Mesendoderm (in vitro differentiated cells): ENCODE measurements around the gene AFF3.

ENCODE experiments used
- DNase-seq: peaks from one replicate; pipeline ENCODE4 v3.0.0; 2013
- H2AK5ac ChIP-seq: 2 replicates; pipeline ENCODE4 v1.6.1; 2013; ENCODE audit warnings: low read length, inconsistent platforms
- H2BK120ac ChIP-seq: 2 replicates; pipeline ENCODE4 v1.6.1; 2013; ENCODE audit warnings: low read depth, mild to moderate bottlenecking, low read length, moderate library complexity, mixed read lengths
- H2BK15ac ChIP-seq: replicated peaks from 2 replicates; pipeline ENCODE4 v1.6.1; 2013; ENCODE audit warnings: low read depth, mild to moderate bottlenecking, moderate library complexity
- H2BK5ac ChIP-seq: 2 replicates; pipeline ENCODE4 v1.6.1; 2013; ENCODE audit warnings: low read length, inconsistent platforms
- H3K18ac ChIP-seq: 2 replicates; pipeline ENCODE4 v1.6.1; 2013; ENCODE audit warnings: mild to moderate bottlenecking, low read length, mixed read lengths
- H3K23ac ChIP-seq: one replicate; pipeline ENCODE4 v1.6.1; 2013; ENCODE audit warnings: low read length
- H3K27ac ChIP-seq: 2 replicates; pipeline ENCODE4 v1.5.1; 2013; ENCODE audit warnings: low read depth, mild to moderate bottlenecking, inconsistent platforms, low read length, moderate library complexity
- H3K27me3 ChIP-seq: 2 replicates; pipeline ENCODE4 v1.6.1; 2013; ENCODE audit warnings: low read length, control low read depth, mild to moderate bottlenecking, inconsistent platforms; ENCODE audit not compliant: insufficient read depth, poor library complexity
- H3K36me3 ChIP-seq: 2 replicates; pipeline ENCODE4 v1.6.1; 2013; ENCODE audit warnings: low read length, inconsistent platforms; ENCODE audit not compliant: control insufficient read depth, insufficient read depth
- H3K4ac ChIP-seq: one replicate; pipeline ENCODE4 v1.6.1; 2013; ENCODE audit warnings: low read depth, mild to moderate bottlenecking, low read length, moderate library complexity
- H3K4me1 ChIP-seq: 2 replicates; pipeline ENCODE4 v1.6.1; 2013; ENCODE audit warnings: low read depth, low read length, inconsistent platforms; ENCODE audit not compliant: control insufficient read depth
- H3K4me2 ChIP-seq: 2 replicates; pipeline ENCODE4 v1.6.1; 2013; ENCODE audit warnings: low read length
- H3K4me3 ChIP-seq: 2 replicates; pipeline ENCODE4 v1.5.1; 2013; ENCODE audit warnings: mild to moderate bottlenecking, low read length
- H3K56ac ChIP-seq: one replicate; pipeline ENCODE4 v1.6.1; 2013; ENCODE audit warnings: low read length
- H3K79me1 ChIP-seq: 2 replicates; pipeline ENCODE4 v1.6.1; 2013; ENCODE audit warnings: low read length, inconsistent platforms
- H3K79me2 ChIP-seq: 2 replicates; pipeline ENCODE4 v1.6.1; 2013; ENCODE audit warnings: mild to moderate bottlenecking, low read length; ENCODE audit not compliant: control insufficient read depth, insufficient read depth
- H3K9ac ChIP-seq: 2 replicates; pipeline ENCODE4 v1.6.1; 2013; ENCODE audit warnings: low read length, inconsistent platforms
- H4K5ac ChIP-seq: one replicate; pipeline ENCODE4 v1.6.1; 2013; ENCODE audit warnings: low read length
- H4K8ac ChIP-seq: one replicate; pipeline ENCODE4 v1.6.1; 2013; ENCODE audit warnings: low read depth, mild to moderate bottlenecking, control low read depth, low read length, moderate library complexity
- WGBS: extraction: QIAGEN DNeasy Blood & Tissue Kit; methylation state at CpG from one replicate; pipeline ENCODE4 v1.1.7; 2013; ENCODE audit warnings: low lambda C conversion rate, missing lambda C conversion rate; ENCODE audit not compliant: insufficient coverage; ENCODE audit errors: extremely low coverage; 5-methylcytosine and 5-hydroxymethylcytosine counted together

The AFF3 gene

DNA sequence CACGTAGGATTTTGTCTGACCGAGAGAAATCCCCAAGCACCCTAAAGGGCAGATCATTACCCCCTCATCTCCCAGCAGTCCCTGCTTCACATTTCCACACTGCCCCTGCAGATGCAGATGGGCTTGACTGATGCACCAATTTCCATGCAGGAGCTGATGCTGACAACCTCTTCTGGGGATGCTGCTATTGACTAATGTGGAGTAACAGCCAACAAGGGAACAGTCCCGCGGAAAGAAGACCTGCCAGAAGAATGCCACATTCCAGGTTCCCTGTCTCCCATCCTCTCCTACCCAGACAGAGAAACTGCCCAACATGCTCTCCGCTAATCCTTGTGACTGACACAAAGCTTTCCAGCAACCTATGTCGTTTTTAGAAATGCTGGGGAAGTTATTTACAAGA is 91.7 kb downstream of the AFF3 start:
- Histone ChIP-seq H2BK5ac (no peak overlapping the region), H2AK5ac (no peak overlapping the region), H2BK120ac (no peak overlapping the region), H3K4ac (no peak overlapping the region), H3K4me1 (no peaks in the 10 kb centered on the region), H3K9ac (no peak overlapping the region), H3K18ac (no peak overlapping the region), H3K27ac (no peak overlapping the region), H3K4me2 (no peak overlapping the region), H3K27me3 (no peaks in the 10 kb centered on the region), H3K56ac (no peak overlapping the region), H2BK15ac (no peak overlapping the region), H3K36me3 (no peaks in the 10 kb centered on the region), H3K79me1 (no peaks in the 10 kb centered on the region), H4K8ac (no peak overlapping the region), H4K5ac (no peak overlapping the region), H3K79me2 (no peaks in the 10 kb centered on the region), H3K23ac (no peak overlapping the region), H3K4me3 (no peak overlapping the region)
- no peak for DNase-seq
- no CpG with 5 or more reads among the region's 6 CpGs for WGBS

DNA sequence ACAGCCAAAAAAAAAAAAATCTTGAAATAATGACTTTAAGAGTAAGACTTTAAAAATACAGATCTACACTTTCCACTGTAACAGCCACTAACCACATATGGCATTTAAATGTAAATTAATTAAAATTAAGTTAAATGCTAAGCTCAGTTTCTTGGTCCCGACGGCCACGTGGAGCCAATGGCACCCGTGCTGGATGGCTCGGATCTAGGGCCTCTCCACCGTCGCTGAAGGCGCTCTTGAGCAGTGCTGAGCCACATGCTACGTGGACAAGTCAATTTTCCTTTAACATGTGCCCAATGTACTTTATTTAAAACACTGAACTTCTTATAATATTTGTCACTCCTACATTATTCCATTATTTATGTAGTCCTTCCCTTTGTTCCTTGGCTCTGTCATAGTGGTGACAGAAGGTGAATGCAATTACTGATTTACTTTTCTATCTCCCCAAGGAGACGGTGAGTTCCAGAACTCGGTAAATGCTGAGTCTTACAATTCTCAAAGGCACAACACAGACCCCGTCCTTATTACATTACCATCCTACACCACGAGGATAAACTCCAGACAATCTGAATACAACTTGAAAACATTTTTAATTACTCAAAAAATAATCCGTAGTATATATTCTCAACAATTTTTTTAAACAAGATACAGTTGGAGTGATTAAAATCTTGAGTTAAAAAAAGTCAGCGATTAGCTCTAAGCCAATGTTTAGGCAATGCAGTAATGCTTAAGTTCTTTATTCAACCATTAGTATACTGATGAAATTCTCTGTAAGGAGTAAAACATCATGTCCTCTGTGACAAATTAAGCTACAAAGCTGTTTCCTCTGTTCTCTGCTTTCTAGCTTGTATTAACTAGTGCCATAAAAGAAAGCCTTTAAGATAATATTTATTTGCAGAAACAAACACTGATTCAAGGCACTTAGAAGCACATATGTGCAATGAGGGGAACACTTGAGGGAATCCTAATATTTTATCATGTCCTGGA is 95.1 kb downstream of the AFF3 start:
- no peaks in the 10 kb centered on the region for H3K79me1 ChIP-seq
- no peak overlapping the region for H3K4me3 ChIP-seq
- no peak for DNase-seq
- H2AK5ac ChIP-seq, result no peak overlapping the region
- H3K27me3 ChIP-seq, result no peaks in the 10 kb centered on the region
- no peak overlapping the region for H3K27ac ChIP-seq
- no peak overlapping the region for H3K56ac ChIP-seq
- H3K23ac ChIP-seq, result no peak overlapping the region
- WGBS, result 100% methylated on average over 2 of the region's 15 CpGs
- H2BK5ac ChIP-seq, result no peak overlapping the region
- no peaks in the 10 kb centered on the region for H3K4me1 ChIP-seq
- H4K8ac ChIP-seq, result no peak overlapping the region
- H3K18ac ChIP-seq, result no peak overlapping the region
- H2BK15ac ChIP-seq, result no peak overlapping the region
- H2BK120ac ChIP-seq, result no peak overlapping the region
- no peak overlapping the region for H3K4ac ChIP-seq
- H3K79me2 ChIP-seq, result no peaks in the 10 kb centered on the region
- no peak overlapping the region for H4K5ac ChIP-seq
- no peak overlapping the region for H3K4me2 ChIP-seq
- no peaks in the 10 kb centered on the region for H3K36me3 ChIP-seq
- no peak overlapping the region for H3K9ac ChIP-seq

DNA sequence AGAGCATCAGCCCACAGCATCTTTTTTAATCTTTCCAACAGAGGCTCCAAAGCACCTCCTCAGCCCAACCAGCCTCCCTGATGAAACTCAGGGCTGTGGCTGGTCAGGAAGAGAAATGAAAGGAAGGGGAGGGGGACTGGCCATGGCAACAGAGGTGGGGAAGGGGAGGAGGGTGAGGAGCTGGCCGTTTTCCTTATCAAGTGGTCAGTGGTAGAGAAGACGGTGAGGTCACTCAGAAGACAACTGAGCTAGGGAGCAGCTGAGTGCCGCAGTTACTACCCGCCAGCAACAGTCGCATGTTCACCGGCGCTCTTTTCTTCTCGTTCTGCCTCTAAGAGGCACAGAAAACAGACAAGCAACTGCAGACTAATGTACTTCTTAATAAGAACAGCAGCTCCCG is 97.4 kb downstream of the AFF3 start:
- WGBS, result no CpG with 5 or more reads among the region's 9 CpGs
- H3K56ac ChIP-seq, result no peak overlapping the region
- no peak overlapping the region for H3K4me2 ChIP-seq
- H3K18ac ChIP-seq, result no peak overlapping the region
- H2BK5ac ChIP-seq, result no peak overlapping the region
- H4K8ac ChIP-seq, result no peak overlapping the region
- no peak overlapping the region for H3K4ac ChIP-seq
- H2AK5ac ChIP-seq, result no peak overlapping the region
- H2BK120ac ChIP-seq, result no peak overlapping the region
- H3K4me3 ChIP-seq, result no peak overlapping the region
- H3K27me3 ChIP-seq, result no peaks in the 10 kb centered on the region
- H4K5ac ChIP-seq, result no peak overlapping the region
- DNase-seq, result peak; percentile 2
- no peaks in the 10 kb centered on the region for H3K36me3 ChIP-seq
- no peak overlapping the region for H3K27ac ChIP-seq
- no peaks in the 10 kb centered on the region for H3K79me1 ChIP-seq
- H2BK15ac ChIP-seq, result no peak overlapping the region
- no peak overlapping the region for H3K23ac ChIP-seq
- H3K4me1 ChIP-seq, result no peaks in the 10 kb centered on the region
- no peaks in the 10 kb centered on the region for H3K79me2 ChIP-seq
- no peak overlapping the region for H3K9ac ChIP-seq

DNA sequence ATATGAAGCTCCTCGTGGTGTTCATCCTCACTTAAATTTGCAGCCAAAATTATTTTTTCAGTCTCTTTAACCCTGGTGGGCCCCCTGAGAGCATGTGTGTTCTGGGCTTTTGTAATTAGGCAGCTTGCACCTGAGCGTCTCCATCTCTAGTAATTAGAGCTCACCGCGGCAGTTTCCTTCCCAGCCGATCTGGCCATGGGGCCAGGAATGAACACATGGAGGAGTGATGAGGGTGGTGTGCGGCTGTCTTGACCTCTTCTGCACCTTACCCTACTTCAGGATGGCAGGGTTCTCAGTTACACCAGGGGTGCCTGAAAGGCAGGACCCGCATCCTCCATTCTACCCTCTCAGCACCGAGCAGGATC is 98.5 kb downstream of the AFF3 start:
- Histone ChIP-seq H3K23ac (no peak overlapping the region), H3K9ac (no peak overlapping the region)

DNA sequence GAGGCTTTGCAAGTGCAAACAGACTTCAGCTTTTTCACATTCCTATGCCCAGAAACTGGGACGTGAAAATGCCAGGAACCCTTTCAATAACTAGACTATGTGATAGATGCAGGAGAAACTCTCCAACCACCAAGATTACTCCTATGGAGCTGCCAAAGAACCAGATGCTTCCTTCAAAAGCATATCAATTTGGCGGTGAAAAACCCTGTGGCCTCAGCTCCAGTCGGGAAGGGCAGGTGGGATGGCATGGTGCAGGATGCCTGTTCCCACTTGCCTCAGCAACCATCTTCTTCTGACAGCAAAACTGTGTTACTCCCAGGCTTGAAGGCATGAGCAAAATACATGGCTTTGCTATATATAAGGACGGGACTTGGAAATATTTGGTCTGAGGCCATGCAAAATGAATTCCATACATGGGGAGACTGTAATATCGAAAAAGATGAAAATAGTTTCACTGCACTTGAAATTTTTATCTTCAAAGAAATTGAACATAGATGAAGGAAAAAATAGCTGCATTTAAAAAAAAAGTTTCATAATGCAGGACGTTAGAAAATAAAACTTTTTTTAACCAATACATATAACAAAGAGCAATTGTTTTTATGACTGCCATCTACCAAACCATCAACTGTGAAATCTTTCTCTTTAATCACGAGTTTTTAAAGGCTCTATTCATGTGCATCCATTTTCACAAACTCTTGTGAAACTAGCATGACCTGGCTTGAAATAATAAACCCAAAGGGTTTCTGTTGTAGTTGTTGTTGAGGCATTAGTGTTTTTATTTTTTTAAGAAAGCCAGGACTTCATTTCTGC is 99.1 kb downstream of the AFF3 start:
- Histone ChIP-seq H3K4me2 (no peak overlapping the region), H3K4ac (no peak overlapping the region), H2AK5ac (no peak overlapping the region), H3K36me3 (no peaks in the 10 kb centered on the region), H3K27me3 (no peaks in the 10 kb centered on the region), H3K23ac (no peak overlapping the region), H2BK5ac (no peak overlapping the region), H2BK120ac (no peak overlapping the region), H3K18ac (no peak overlapping the region), H4K8ac (no peak overlapping the region), H3K79me1 (no peaks in the 10 kb centered on the region), H3K56ac (no peak overlapping the region), H3K4me3 (no peak overlapping the region), H3K79me2 (no peaks in the 10 kb centered on the region), H4K5ac (no peak overlapping the region), H2BK15ac (no peak overlapping the region), H3K4me1 (no peaks in the 10 kb centered on the region), H3K27ac (no peak overlapping the region), H3K9ac (no peak overlapping the region)
- no CpG with 5 or more reads among the region's 7 CpGs for WGBS
- DNase-seq, result no peak

More for the DNA sequence above, 98.5 kb downstream of the AFF3 start:
- Histone ChIP-seq H3K4me2 (no peak overlapping the region), H2AK5ac (no peak overlapping the region), H2BK5ac (no peak overlapping the region), H3K79me2 (no peaks in the 10 kb centered on the region), H3K4me1 (no peaks in the 10 kb centered on the region), H4K5ac (no peak overlapping the region), H2BK120ac (no peak overlapping the region), H3K27ac (no peak overlapping the region), H3K4me3 (no peak overlapping the region), H3K18ac (no peak overlapping the region), H3K27me3 (no peaks in the 10 kb centered on the region), H3K4ac (no peak overlapping the region), H3K36me3 (no peaks in the 10 kb centered on the region), H3K79me1 (no peaks in the 10 kb centered on the region), H2BK15ac (no peak overlapping the region), H4K8ac (no peak overlapping the region), H3K56ac (no peak overlapping the region)
- DNase-seq, result no peak
- WGBS, result no CpG with 5 or more reads among the region's 8 CpGs
